PFSK-1 (cell line): ENCODE results near the gene KCNJ14.
A peak's percentile ranks its signal among the peaks of the same experiment; 100 is the strongest.

ENCODE experiments used
- FOXP2 ChIP-seq: optimal IDR thresholded peaks from 2 replicates; pipeline ENCODE3; 2011; ENCODE audit warnings: borderline replicate concordance, control low read depth, inconsistent platforms; ENCODE audit not compliant: insufficient read depth; ENCODE audit errors: extremely low read length, extremely low read depth
- POLR2AphosphoS5 ChIP-seq: IDR thresholded peaks from 2 replicates; pipeline ENCODE4 v1.6.1; 2012; ENCODE audit warnings: low read depth, mild to moderate bottlenecking, control low read depth, low read length, moderate library complexity
- REST ChIP-seq, 2 experiments: IDR thresholded peaks; 2 replicates each; pipeline versions ENCODE4 v1.6.1 to v1.8.0; 2011 to 2012; ENCODE audit warnings: low read depth in 2 of 2, low read length in 2 of 2, control low read depth in 1 of 2, inconsistent platforms in 1 of 2, mild to moderate bottlenecking in 1 of 2, moderate library complexity in 1 of 2; ENCODE audit not compliant: insufficient read depth in 1 of 2
- SIN3A ChIP-seq: IDR thresholded peaks from 2 replicates; pipeline ENCODE4 v1.6.1; 2012; ENCODE audit warnings: mild to moderate bottlenecking, low read length, moderate library complexity, borderline replicate concordance; ENCODE audit not compliant: insufficient read depth
- TAF1 ChIP-seq: IDR thresholded peaks from 2 replicates; pipeline ENCODE4 v1.6.1; 2012; ENCODE audit warnings: low read length, control low read depth, borderline replicate concordance; ENCODE audit not compliant: insufficient read depth

KCNJ14 gene

GRCh38 chr19:48455908-48456562 lies 661 bp downstream of the KCNJ14 start:
- TF ChIP-seq POLR2AphosphoS5 (0 out of 2 replicates have a peak, but pooled peaks have one; percentile 25), SIN3A (no peak)

- no peak for TF ChIP-seq POLR2AphosphoS5
- TF ChIP-seq TAF1 = no peak
- no peak for TF ChIP-seq REST (IDR thresholded peaks at IDR 0.05; ENCODE audit: insufficient read depth in 1 of 2, low read depth in 2 of 2, low read length in 2 of 2)
- no peak for TF ChIP-seq SIN3A
- TF ChIP-seq FOXP2 = no peak
Measured at GRCh38 chr19:48456864-48457263, 1.5 kb downstream of the KCNJ14 start.

- TF ChIP-seq POLR2AphosphoS5 (no peak), SIN3A (no peak), FOXP2 (no peak), TAF1 (no peak), REST (IDR thresholded peaks at IDR 0.05; ENCODE audit: insufficient read depth in 1 of 2, low read depth in 2 of 2, low read length in 2 of 2) (no peak)
Measured at GRCh38 chr19:48458016-48458415, 2.6 kb downstream of the KCNJ14 start.

- TF ChIP-seq REST (IDR thresholded peaks at IDR 0.05; ENCODE audit: insufficient read depth in 1 of 2, low read depth in 2 of 2, low read length in 2 of 2) (no peak), FOXP2 (no peak), TAF1 (no peak), POLR2AphosphoS5 (no peak), SIN3A (no peak)
Measured at GRCh38 chr19:48461651-48461981, 6.2 kb downstream of the KCNJ14 start.

DNA sequence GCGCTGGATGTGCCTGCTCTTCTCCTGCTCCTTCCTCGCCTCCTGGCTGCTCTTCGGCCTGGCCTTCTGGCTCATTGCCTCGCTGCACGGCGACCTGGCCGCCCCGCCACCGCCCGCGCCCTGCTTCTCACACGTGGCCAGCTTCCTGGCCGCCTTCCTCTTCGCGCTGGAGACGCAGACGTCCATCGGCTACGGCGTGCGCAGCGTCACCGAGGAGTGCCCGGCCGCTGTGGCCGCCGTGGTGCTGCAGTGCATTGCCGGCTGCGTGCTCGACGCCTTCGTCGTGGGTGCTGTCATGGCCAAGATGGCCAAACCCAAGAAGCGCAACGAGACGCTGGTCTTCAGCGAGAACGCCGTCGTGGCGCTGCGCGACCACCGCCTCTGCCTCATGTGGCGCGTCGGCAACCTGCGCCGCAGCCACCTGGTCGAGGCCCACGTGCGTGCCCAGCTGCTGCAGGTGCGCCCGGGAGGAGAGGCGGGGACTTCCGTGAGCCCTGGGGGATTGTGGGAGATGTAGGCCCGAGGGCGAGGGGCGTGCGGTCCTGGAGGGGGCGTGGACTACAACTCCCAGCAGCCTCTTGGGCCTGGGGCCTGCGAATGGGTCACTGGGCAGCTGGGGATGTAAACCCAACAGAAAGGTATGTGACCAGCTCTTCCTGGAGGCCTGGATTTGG lies 6.7 kb downstream of the KCNJ14 start:
- TF ChIP-seq FOXP2 (peak; percentile 28), TAF1 (no peak)

GRCh38 chr19:48465215-48465614 lies 9.8 kb downstream of the KCNJ14 start:
- no peak for TF ChIP-seq REST (IDR thresholded peaks at IDR 0.05; ENCODE audit: insufficient read depth in 1 of 2, low read depth in 2 of 2, low read length in 2 of 2)
- no peak for TF ChIP-seq POLR2AphosphoS5
- no peak for TF ChIP-seq SIN3A
- no peak for TF ChIP-seq TAF1
